GM12878 (cell line): ENCODE measurements around the gene APOO. TPM values are rescaled to one million over a fixed set of nuclear protein-coding genes. Genes with fewer than 3 reads are reported as not detected.
A peak's percentile ranks its signal among the peaks of the same experiment; 100 is the strongest.

Experiments
- ATAC-seq: fragments of 200-7000 bp; cut with Tn5 transposase; 3 replicates; pipeline ENCODE4 v1.9.1; 2020; ENCODE audit warnings: mild to moderate bottlenecking, moderate library complexity
- BruUV-seq: library from RNA; stranded (reverse); fragments of 400-500 nt; replicated peaks from 2 replicates; lab custom pipeline; 2021; lab: Mats Ljungman, UMichigan
- CTCF ChIA-PET: fragments of 300-600 bp; sonication (Branson Sonifier 250); formaldehyde crosslinking; extraction: SDS; loops from one replicate; lab custom pipeline; 2021; ENCODE audit warnings: inconsistent platforms; lab: Yijun Ruan, JAX
- POLR2A ChIA-PET: fragments of 350-600 bp; formaldehyde crosslinking; extraction: SDS; loops from one replicate; lab custom pipeline; 2021; ENCODE audit warnings: inconsistent platforms; lab: Charles Lee
- RAD21 ChIA-PET: fragments of 300-600 bp; sonication (Branson Sonifier 250); formaldehyde crosslinking; loops from one replicate; lab custom pipeline; 2023; ENCODE audit warnings: antibody characterized with exemption; ENCODE audit not compliant: unreplicated experiment; lab: Charles Lee
- SMC1A ChIA-PET: fragments of 300-600 bp; sonication (Branson Sonifier 250); formaldehyde crosslinking; loops from one replicate; lab custom pipeline; 2023; ENCODE audit not compliant: unreplicated experiment, uncharacterized antibody; lab: Charles Lee
- DNase-seq: peaks from one replicate; pipeline ENCODE4 v3.0.0-alpha.2; 2011; ENCODE audit warnings: low read depth, low spot score
- FAIRE-seq: peaks from 3 replicates; lab custom pipeline; 2011; peaks lifted over from hg19 to GRCh38; lab: Jason Lieb, UNC
- H2AFZ ChIP-seq: 2 replicates; pipeline ENCODE4 v1.6.0; 2011; ENCODE audit warnings: low read depth, low read length, control low read depth; ENCODE audit not compliant: control insufficient read depth
- H3K27ac ChIP-seq: 2 replicates; pipeline ENCODE4 v1.5.1; 2011; ENCODE audit warnings: control low read depth; ENCODE audit not compliant: control insufficient read depth, insufficient read depth
- H3K27me3 ChIP-seq, 2 experiments: replicated peaks in 1 of 2; 2 replicates each; pipeline versions ENCODE4 v1.6.0 to v1.6.1; 2011; ENCODE audit warnings: low read length in 1 of 2; ENCODE audit not compliant: control insufficient read depth in 2 of 2, insufficient read depth in 2 of 2
- H3K36me3 ChIP-seq, 2 experiments: 2 replicates each; pipeline ENCODE4 v1.5.1; 2011; ENCODE audit warnings: low read length in 1 of 2; ENCODE audit not compliant: control insufficient read depth in 2 of 2, insufficient read depth in 2 of 2
- H3K4me1 ChIP-seq: 2 replicates; pipeline ENCODE4 v1.6.1; 2011; ENCODE audit warnings: mild to moderate bottlenecking, low read length, moderate library complexity, mixed read lengths; ENCODE audit not compliant: control insufficient read depth, insufficient read depth
- H3K4me2 ChIP-seq: 2 replicates; pipeline ENCODE4 v1.6.0; 2011; ENCODE audit warnings: control low read depth; ENCODE audit not compliant: control insufficient read depth, insufficient read depth
- H3K4me3 ChIP-seq: fragments of 200-600 bp; sonication (generic); 2 replicates; pipeline ENCODE4 v1.5.1; 2016
- H3K79me2 ChIP-seq: 2 replicates; pipeline ENCODE4 v1.6.0; 2011; ENCODE audit warnings: low read length; ENCODE audit not compliant: control insufficient read depth, insufficient read depth
- H3K9ac ChIP-seq: 2 replicates; pipeline ENCODE4 v1.8.0; 2011; ENCODE audit warnings: low read length, control low read depth, mixed read lengths; ENCODE audit not compliant: control insufficient read depth, insufficient read depth
- H3K9me3 ChIP-seq: replicated peaks from 3 replicates; pipeline ENCODE4 v1.5.1; 2011; ENCODE audit warnings: mild to moderate bottlenecking, low read length; ENCODE audit not compliant: control insufficient read depth, insufficient read depth
- H4K20me1 ChIP-seq: 2 replicates; pipeline ENCODE4 v1.6.0; 2011; ENCODE audit not compliant: control insufficient read depth, insufficient read depth
- ATF3 ChIP-seq: IDR thresholded peaks from 2 replicates; pipeline ENCODE4 v1.6.1; 2011; ENCODE audit warnings: low read depth, mild to moderate bottlenecking, low read length, moderate library complexity, borderline replicate concordance; ENCODE audit errors: extremely low read depth
- CHD2 ChIP-seq: IDR thresholded peaks from 2 replicates; pipeline ENCODE4 v1.6.1; 2011; ENCODE audit warnings: low read depth, low read length, improper control_type of control experiment, borderline replicate concordance
- E2F4 ChIP-seq: IDR thresholded peaks from 2 replicates; pipeline ENCODE4 v1.6.1; 2012; ENCODE audit warnings: low read depth, low read length, improper control_type of control experiment
- KDM1A ChIP-seq: fragments of 200-600 bp; sonication (generic); IDR thresholded peaks from 2 replicates; pipeline ENCODE4 v1.6.1; 2016; ENCODE audit warnings: borderline replicate concordance
- KLF5 ChIP-seq: fragments of 450-650 bp; IDR thresholded peaks from 2 replicates; pipeline ENCODE4 v1.6.1; 2014; ENCODE audit warnings: mild to moderate bottlenecking; ENCODE audit not compliant: partially characterized antibody
- MAX ChIP-seq: IDR thresholded peaks from 2 replicates; pipeline ENCODE4 v1.6.1; 2012; ENCODE audit warnings: low read depth, low read length, improper control_type of control experiment
- MTA3 ChIP-seq: IDR thresholded peaks from 2 replicates; pipeline ENCODE4 v1.6.1; 2012; ENCODE audit warnings: low read length, inconsistent platforms, borderline replicate concordance
- NFYA ChIP-seq: IDR thresholded peaks from 2 replicates; pipeline ENCODE4 v1.6.1; 2011; ENCODE audit warnings: low read depth, mild to moderate bottlenecking, low read length, improper control_type of control experiment, borderline replicate concordance
- SIX5 ChIP-seq: IDR thresholded peaks from 2 replicates; pipeline ENCODE4 v1.6.1; 2011; ENCODE audit warnings: mild to moderate bottlenecking, low read depth, low read length, moderate library complexity; ENCODE audit not compliant: severe bottlenecking
- TCF12 ChIP-seq: IDR thresholded peaks from 2 replicates; pipeline ENCODE4 v1.6.1; 2011; ENCODE audit warnings: low read depth, mild to moderate bottlenecking, low read length
- WGBS: methylation state at CpG from one replicate; pipeline ENCODE4 v1.1.6; 2016; ENCODE audit warnings: low lambda C conversion rate; ENCODE audit not compliant: insufficient replicate concordance, insufficient coverage; ENCODE audit errors: missing lambda C conversion rate; 5-methylcytosine and 5-hydroxymethylcytosine counted together
- in situ Hi-C: fragments of 300-500 bp; cut with MboI; formaldehyde crosslinking; loops from 9 replicates; pipeline ENCODE4 v1.14.3; 2018; ENCODE audit warnings: mixed read lengths
- intact Hi-C: fragments of 100-400 bp; cut with micrococcal nuclease; formaldehyde crosslinking; loops from one replicate; pipeline ENCODE4 v1.14.2; 2022; ENCODE audit not compliant: unreplicated experiment
- polyA plus RNA-seq, 11 experiments: library from polyadenylated mRNA; depleted of rRNA in 4 of 11; unstranded in 6 of 11; stranded (reverse) in 5 of 11; fragments of >200 nt; fragmentation: Nextera tagmentation in 4 of 11; fragmentation: Illumina TruSeq in 1 of 11; extraction: Ambion mirVana in 4 of 11; extraction: Trizol in 1 of 11; gene quantifications; 1 replicate in 1 of 11; 2 replicates in 10 of 11; pipeline versions ENCODE4 v1.2.1 to v1.2.3, GENCODE V29; 2011 to 2016; ENCODE audit warnings: inconsistent platforms in 2 of 11, missing spikeins in 2 of 11, low read depth in 1 of 11
- total RNA-seq, 4 experiments: library from RNA; depleted of rRNA in 3 of 4; stranded (reverse); fragments of >200 nt in 3 of 4; fragmentation: Illumina TruSeq in 1 of 4; extraction: Trizol in 1 of 4; gene quantifications; 2 replicates each; pipeline versions ENCODE4 v1.2.1 to v1.2.3, GENCODE V29; 2013 to 2021
- TF ChIP-seq, protein P1 (sequence below), 3 experiments: IDR thresholded peaks in 2 of 3; conservative IDR thresholded peaks in 1 of 3; 2 replicates each; pipeline ENCODE4 v1.5.1; 2011; ENCODE audit warnings: low read depth in 3 of 3, low read length in 3 of 3, mild to moderate bottlenecking in 3 of 3, control low read depth in 2 of 3, moderate library complexity in 2 of 3, inconsistent platforms in 1 of 3, mixed read lengths in 1 of 3; ENCODE audit not compliant: control insufficient read depth in 2 of 3, insufficient read depth in 1 of 3; ENCODE audit errors: extremely low read depth in 1 of 3

Gene APOO
- total and polyA plus RNA-seq, 10 of the 15 experiments (the other 5 are each of a cell fraction or from before 2014, with no cell fraction given): 20.7 to 68.7 (median 35.5) TPM

DNA sequence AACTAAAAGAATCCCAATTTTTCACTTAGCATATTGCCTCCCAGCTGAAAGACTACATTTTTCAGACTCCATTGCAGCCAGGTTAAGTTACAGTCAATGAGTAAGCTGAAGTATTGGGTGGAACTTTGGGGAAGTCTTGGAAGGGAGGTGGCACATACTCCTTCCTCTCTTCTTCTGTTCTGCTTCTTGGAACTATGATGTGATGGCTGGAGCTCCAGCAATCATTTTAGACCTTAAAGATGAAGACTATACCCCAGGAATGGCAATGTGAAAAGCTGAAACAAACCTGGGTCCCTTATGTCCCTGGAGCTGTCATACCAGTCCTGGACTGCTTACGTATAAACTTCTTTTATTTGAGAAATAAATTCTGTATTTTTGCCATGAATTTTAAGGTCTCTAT, 93.9 kb downstream of the APOO start (continued):
- TF ChIP-seq, protein P1, sequence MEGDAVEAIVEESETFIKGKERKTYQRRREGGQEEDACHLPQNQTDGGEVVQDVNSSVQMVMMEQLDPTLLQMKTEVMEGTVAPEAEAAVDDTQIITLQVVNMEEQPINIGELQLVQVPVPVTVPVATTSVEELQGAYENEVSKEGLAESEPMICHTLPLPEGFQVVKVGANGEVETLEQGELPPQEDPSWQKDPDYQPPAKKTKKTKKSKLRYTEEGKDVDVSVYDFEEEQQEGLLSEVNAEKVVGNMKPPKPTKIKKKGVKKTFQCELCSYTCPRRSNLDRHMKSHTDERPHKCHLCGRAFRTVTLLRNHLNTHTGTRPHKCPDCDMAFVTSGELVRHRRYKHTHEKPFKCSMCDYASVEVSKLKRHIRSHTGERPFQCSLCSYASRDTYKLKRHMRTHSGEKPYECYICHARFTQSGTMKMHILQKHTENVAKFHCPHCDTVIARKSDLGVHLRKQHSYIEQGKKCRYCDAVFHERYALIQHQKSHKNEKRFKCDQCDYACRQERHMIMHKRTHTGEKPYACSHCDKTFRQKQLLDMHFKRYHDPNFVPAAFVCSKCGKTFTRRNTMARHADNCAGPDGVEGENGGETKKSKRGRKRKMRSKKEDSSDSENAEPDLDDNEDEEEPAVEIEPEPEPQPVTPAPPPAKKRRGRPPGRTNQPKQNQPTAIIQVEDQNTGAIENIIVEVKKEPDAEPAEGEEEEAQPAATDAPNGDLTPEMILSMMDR (IDR thresholded peaks at IDR 0.05 in 2 of 3, conservative IDR thresholded peaks at IDR 0.05 in 1 of 3; ENCODE audit: control insufficient read depth in 2 of 3, extremely low read depth in 1 of 3, insufficient read depth in 1 of 3, low read depth in 3 of 3, low read length in 3 of 3): no peak
- TF ChIP-seq TCF12: no peak
- TF ChIP-seq KLF5: no peak
- no peak for TF ChIP-seq MAX
- no peak for TF ChIP-seq E2F4

GRCh38 chrX:23811656-23812055, 96.1 kb downstream of the APOO start:
- no peak overlapping the region for H3K9ac ChIP-seq
- WGBS: 65% methylated on average over 6 of the region's 6 CpGs

More at GRCh38 chrX:23811656-23812055, 96.1 kb downstream of the APOO start:
- Histone ChIP-seq H4K20me1 (no peaks in the 10 kb centered on the region), H3K79me2 (no peaks in the 10 kb centered on the region), H3K4me1 (no peaks in the 10 kb centered on the region), H3K27me3 (no peaks in the 10 kb centered on the region), H2AFZ (peak overlapping the region; percentile 54; the same call in 1 of the 2 replicates), H3K9me3 (no peaks in the 10 kb centered on the region), H3K36me3 (no peaks in the 10 kb centered on the region), H3K4me3 (no peak overlapping the region), H3K27ac (no peak overlapping the region), H3K4me2 (peak overlapping the region; percentile 38; the same call in 1 of the 2 replicates)
- TF ChIP-seq SIX5 (no peak), NFYA (no peak), CHD2 (no peak), MTA3 (no peak), KDM1A (no peak), ATF3 (no peak)
- in situ Hi-C loops (no loop called here), intact Hi-C loops (no loop called here)
- BruUV-seq: no TSS peak
- ChIA-PET SMC1A (interaction anchor here (0.7 kb wide), 1 partner anchor 61 kb away, joined by 3 read pairs; no protein-coding TSS in a partner anchor), CTCF (interaction anchor here (0.7 kb wide), 1 partner anchor 12 kb away, joined by 4 read pairs; no protein-coding TSS in a partner anchor), RAD21 (no interaction called here), POLR2A (interaction anchor here (0.6 kb wide), 1 partner anchor 112 kb away, joined by 3 read pairs; no protein-coding TSS in a partner anchor)
- no peak for FAIRE-seq
- DNase-seq: no peak
- no peak for ATAC-seq
